AG09309 (cell line): ENCODE measurements around the gene TRAF4.

Experiments used
- DNase-seq: peaks from one replicate; pipeline ENCODE4 v3.0.0-alpha.2; 2010; ENCODE audit warnings: low read depth
- H3K4me3 ChIP-seq: 2 replicates; pipeline ENCODE4 v1.5.1; 2011; ENCODE audit warnings: mild to moderate bottlenecking, low read depth, low read length, moderate library complexity; ENCODE audit not compliant: control insufficient read depth
- TF ChIP-seq, protein P1 (sequence below): IDR thresholded peaks from 2 replicates; pipeline ENCODE4 v1.5.1; 2011; ENCODE audit warnings: mild to moderate bottlenecking, low read depth, low read length, inconsistent platforms; ENCODE audit not compliant: insufficient read depth, control insufficient read depth; ENCODE audit errors: missing control alignments

Gene TRAF4, protein sequence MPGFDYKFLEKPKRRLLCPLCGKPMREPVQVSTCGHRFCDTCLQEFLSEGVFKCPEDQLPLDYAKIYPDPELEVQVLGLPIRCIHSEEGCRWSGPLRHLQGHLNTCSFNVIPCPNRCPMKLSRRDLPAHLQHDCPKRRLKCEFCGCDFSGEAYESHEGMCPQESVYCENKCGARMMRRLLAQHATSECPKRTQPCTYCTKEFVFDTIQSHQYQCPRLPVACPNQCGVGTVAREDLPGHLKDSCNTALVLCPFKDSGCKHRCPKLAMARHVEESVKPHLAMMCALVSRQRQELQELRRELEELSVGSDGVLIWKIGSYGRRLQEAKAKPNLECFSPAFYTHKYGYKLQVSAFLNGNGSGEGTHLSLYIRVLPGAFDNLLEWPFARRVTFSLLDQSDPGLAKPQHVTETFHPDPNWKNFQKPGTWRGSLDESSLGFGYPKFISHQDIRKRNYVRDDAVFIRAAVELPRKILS

GRCh38 chr17:28743243-28744103 lies at the start of gene TRAF4:
TRAF4 (plus strand) TSS chr17:28744011; CDS start chr17:28744113, 102 bp downstream.
- DNase-seq: peak; percentile 78
- TF ChIP-seq, protein P1, sequence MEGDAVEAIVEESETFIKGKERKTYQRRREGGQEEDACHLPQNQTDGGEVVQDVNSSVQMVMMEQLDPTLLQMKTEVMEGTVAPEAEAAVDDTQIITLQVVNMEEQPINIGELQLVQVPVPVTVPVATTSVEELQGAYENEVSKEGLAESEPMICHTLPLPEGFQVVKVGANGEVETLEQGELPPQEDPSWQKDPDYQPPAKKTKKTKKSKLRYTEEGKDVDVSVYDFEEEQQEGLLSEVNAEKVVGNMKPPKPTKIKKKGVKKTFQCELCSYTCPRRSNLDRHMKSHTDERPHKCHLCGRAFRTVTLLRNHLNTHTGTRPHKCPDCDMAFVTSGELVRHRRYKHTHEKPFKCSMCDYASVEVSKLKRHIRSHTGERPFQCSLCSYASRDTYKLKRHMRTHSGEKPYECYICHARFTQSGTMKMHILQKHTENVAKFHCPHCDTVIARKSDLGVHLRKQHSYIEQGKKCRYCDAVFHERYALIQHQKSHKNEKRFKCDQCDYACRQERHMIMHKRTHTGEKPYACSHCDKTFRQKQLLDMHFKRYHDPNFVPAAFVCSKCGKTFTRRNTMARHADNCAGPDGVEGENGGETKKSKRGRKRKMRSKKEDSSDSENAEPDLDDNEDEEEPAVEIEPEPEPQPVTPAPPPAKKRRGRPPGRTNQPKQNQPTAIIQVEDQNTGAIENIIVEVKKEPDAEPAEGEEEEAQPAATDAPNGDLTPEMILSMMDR: no peak
- H3K4me3 ChIP-seq: peak within 1 kb of the TSS; percentile 83

DNA sequence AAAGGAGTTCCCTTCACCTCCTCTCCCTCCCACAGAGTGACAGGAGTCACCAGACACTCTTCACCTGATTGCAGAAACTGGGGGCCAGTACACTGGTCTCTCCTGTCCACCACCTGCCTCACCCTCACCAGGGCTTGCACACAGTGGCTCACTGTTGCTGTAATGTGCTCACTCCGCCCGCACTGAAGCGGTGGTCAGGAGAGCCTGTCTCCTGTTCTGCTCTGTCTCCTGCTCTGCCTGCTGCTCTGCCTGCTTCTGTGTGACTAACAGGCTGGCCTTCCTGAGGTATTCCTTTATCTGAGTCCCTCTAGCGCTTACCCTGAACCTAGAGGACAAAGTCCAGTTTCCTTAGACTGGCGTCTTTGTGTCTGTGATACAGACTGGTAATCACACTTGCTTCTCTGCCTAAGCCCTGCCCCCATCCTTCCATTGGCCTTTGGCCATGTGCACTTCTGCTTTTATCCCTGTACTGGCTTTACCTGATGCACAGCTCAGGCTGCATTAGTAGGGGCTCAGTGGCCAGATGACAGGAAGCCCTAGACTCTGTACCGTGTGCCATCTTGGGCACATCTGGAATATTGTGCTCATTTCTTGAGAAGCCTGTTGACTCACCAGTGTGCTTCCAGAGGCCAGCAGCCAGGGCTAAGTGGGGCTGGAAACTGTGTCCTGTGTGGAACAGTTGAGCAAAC lies 45.4 kb upstream of the TRAF4 start:
- DNase-seq: no peak
- H3K4me3 ChIP-seq: no peak overlapping the region
- TF ChIP-seq, protein P1: no peak

DNA sequence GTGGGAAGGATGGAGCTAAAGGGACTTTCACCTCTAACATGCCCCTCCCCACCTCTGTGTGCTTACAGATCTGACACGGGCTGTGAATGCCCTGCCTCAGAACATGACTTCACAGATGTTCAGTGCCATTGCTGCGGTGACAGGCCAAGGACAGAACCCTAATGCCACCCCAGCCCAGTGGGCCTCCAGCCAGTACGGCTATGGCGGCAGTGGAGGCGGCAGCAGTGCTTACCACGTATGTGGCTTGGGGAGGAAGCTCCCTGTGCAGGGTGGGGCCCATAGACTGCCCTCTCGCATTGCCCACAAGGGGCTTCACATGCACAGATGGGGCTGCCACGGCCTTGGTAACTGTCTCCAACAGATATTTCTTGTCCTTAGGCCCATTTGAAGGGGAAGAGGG lies 43.5 kb upstream of the TRAF4 start:
- no peak overlapping the region for H3K4me3 ChIP-seq
- no peak for DNase-seq
- TF ChIP-seq, protein P1: no peak

DNA sequence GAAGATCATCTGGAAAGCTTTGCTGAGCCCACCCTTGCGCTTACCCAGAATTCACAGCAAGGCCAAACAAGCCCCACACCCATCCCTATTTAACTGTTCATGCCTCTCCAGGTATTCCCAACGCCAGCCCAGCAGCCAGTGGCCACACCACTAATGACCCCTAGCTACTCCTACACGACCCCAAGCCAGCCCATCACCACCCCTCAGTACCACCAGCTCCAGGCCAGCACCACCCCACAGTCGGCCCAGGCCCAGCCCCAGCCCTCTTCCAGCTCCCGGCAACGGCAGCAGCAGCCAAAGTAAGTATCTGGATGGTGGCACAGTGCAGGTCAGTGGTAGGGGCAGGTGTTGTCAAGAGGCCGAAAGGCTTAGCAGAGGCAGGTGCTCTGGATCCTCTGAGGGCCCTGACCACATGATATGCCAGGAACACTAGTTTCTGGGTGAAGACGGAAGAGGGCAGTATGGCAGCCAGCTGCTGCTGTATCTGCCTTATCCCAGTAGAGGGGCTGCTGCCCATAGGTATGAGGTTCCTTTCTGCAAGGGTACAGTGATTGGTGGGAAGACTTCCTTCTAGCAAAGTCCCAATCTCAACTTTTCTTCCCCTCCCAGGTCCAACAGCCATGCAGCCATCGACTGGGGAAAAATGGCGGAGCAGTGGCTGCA lies 42.9 kb upstream of the TRAF4 start:
- TF ChIP-seq, protein P1: no peak
- DNase-seq: no peak
- no peak overlapping the region for H3K4me3 ChIP-seq

DNA sequence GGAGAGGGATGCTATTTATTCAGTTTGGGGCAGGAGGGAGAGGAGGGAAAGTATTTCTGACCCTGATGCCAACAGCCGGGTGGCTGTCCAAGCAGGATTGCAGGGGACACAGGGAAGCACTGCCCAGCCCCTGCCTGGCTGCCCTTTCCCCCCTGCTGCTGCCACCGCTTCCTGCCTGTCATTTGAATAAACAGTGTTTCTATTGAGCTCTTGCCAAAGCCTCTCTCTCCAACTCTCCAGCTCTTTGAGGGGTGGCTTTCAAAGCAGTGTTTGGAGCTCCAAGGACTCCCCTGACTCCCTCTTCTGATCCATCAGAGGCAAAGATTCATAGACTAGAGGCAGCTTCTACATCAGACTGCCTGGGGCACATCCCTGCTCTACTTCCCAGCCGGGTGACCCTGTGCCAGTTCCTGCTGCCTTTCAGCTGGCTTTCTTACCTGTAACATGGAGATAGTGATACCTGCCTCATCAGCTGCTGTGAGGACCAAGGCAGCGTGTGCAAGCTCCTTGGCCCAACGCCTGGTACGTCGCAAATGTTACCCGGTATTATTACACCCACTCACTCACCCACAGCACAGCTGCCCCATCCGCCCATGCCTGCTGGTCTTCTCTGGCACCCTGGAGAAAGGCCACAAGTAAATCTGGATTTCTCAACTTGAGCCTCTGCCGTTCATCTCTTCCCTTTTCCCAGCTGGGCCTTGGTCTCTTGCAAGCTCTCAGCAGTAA lies 41.6 kb upstream of the TRAF4 start:
- TF ChIP-seq, protein P1: no peak
- no peak overlapping the region for H3K4me3 ChIP-seq
- DNase-seq: no peak
